Activated T-cell treated with anti-CD3 and anti-CD28 coated beads, Interleukin-2, amount 50 U/mL, for 24 hours (primary cell): ENCODE data around the gene DDOST.

Experiments
- DNase-seq: peaks from one replicate; pipeline ENCODE4 v3.0.0-alpha.2; 2020
- H3K27ac Mint-ChIP-seq: 2 replicates; pipeline ENCODE4 v1.8.0; 2020; ENCODE audit warnings: mild to moderate bottlenecking, mixed read lengths
- H3K27me3 Mint-ChIP-seq: 2 replicates; pipeline ENCODE4 v1.8.0; 2020; ENCODE audit warnings: mixed read lengths
- H3K36me3 Mint-ChIP-seq: 2 replicates; pipeline ENCODE4 v1.8.0; 2020; ENCODE audit warnings: low read depth, mixed read lengths
- H3K4me1 Mint-ChIP-seq: 2 replicates; pipeline ENCODE4 v1.8.0; 2020; ENCODE audit warnings: low read depth, mixed read lengths
- H3K4me3 Mint-ChIP-seq: 2 replicates; pipeline ENCODE4 v1.8.0; 2020; ENCODE audit warnings: mild to moderate bottlenecking, moderate library complexity, mixed read lengths
- H3K9me3 Mint-ChIP-seq: 2 replicates; pipeline ENCODE4 v1.8.0; 2020; ENCODE audit warnings: mixed read lengths

The DDOST gene

GRCh38 chr1:20661207-20662109 lies at the start of gene DDOST:
Gene DDOST, minus strand, starts transcription at chr1:20661369. Its CDS starts 19 bp downstream, at chr1:20661350.
- H3K4me1 Mint-ChIP-seq = peaks cover 52% of the 10 kb centered on the region
- peak within 1 kb of the TSS; percentile 97 for H3K4me3 Mint-ChIP-seq
- H3K9me3 Mint-ChIP-seq = no peaks in the 10 kb centered on the region
- H3K27ac Mint-ChIP-seq = peak within 1 kb of the TSS; percentile 100
- peaks cover 54% of the 10 kb centered on the region for H3K36me3 Mint-ChIP-seq
- no peaks in the 10 kb centered on the region for H3K27me3 Mint-ChIP-seq
- peak; percentile 94 for DNase-seq

DNA sequence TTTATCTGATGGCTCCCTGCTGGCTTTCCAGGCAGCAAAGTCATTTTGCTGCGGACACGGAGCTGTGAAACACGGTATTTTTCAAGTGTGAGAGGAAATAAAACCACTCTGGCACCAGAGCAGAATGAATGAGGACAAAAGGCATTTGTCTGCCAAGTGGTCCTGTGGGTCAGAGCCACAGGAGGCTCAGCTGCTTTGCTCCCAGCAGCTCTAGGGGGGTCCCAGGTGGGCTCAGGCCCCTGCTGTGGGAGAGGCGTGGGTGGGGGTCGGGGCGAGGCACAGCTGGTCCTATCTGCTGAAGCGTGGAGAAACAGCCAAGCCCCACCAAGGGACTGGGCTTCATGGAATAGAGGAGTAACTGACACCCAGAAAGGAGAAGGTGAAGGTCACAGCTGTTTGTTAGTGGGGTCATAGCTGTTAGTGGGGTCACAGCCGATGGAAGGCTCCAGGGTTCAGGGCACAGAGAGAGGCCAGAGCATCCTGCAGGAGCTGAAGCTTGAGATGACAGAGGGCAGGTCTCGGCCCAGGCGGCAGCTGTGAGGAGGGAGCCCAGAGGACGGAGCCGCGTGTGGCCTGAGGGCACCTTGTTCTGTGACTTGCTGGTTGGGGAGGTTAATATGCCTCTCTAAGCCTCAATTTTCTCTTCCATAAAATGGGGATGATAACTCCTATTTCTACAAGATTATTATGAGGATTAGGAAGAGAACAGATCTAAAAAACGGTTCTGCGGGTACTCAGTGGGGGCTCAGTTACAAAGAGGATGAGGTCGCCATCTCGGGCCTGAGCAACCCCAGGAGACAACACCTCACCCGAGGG lies 49.5 kb upstream of the DDOST start:
- DNase-seq = no peak
- Mint-ChIP-seq H3K27me3 (peaks cover 20% of the 10 kb centered on the region), H3K4me3 (no peak overlapping the region), H3K36me3 (no peaks in the 10 kb centered on the region), H3K9me3 (no peaks in the 10 kb centered on the region), H3K4me1 (no peaks in the 10 kb centered on the region), H3K27ac (no peak overlapping the region)

GRCh38 chr1:20709868-20710267 lies 48.7 kb upstream of the DDOST start:
- H3K9me3 Mint-ChIP-seq = no peaks in the 10 kb centered on the region
- no peaks in the 10 kb centered on the region for H3K4me1 Mint-ChIP-seq
- no peak overlapping the region for H3K27ac Mint-ChIP-seq
- no peak for DNase-seq
- H3K27me3 Mint-ChIP-seq = peaks cover 12% of the 10 kb centered on the region
- H3K4me3 Mint-ChIP-seq = no peak overlapping the region
- H3K36me3 Mint-ChIP-seq = no peaks in the 10 kb centered on the region

- H3K27me3 Mint-ChIP-seq = peaks cover 10% of the 10 kb centered on the region
- no peaks in the 10 kb centered on the region for H3K9me3 Mint-ChIP-seq
- no peak overlapping the region for H3K27ac Mint-ChIP-seq
- no peak overlapping the region for H3K4me3 Mint-ChIP-seq
- no peaks in the 10 kb centered on the region for H3K4me1 Mint-ChIP-seq
- no peaks in the 10 kb centered on the region for H3K36me3 Mint-ChIP-seq
- DNase-seq = no peak
Observed at GRCh38 chr1:20708891-20709290, 47.7 kb upstream of the DDOST start.

DNA sequence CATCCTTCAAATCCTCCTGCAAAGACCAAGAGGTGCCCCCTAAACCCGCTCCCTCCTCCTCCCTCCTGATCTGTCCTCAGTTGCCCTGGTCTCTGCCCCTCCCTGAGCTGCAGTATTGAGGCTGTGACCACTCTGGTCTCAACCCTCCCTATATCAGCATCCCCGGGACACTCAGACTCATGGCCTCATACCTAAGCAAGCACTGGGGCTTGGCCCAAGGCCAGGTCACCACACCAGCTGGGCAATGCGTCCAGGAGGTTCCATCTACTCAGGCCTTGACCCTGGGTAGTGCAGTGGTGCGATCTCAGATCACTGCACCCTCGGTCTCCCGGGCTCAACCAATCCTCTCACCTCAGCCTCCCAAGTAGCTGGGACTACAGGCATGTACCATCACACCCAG lies 46.9 kb upstream of the DDOST start:
- H3K4me3 Mint-ChIP-seq = no peak overlapping the region
- no peaks in the 10 kb centered on the region for H3K9me3 Mint-ChIP-seq
- H3K27me3 Mint-ChIP-seq = peaks cover 4% of the 10 kb centered on the region
- H3K36me3 Mint-ChIP-seq = no peaks in the 10 kb centered on the region
- no peaks in the 10 kb centered on the region for H3K4me1 Mint-ChIP-seq
- no peak overlapping the region for H3K27ac Mint-ChIP-seq
- no peak for DNase-seq

- no peaks in the 10 kb centered on the region for H3K4me1 Mint-ChIP-seq
- no peaks in the 10 kb centered on the region for H3K36me3 Mint-ChIP-seq
- H3K27me3 Mint-ChIP-seq = peaks cover 4% of the 10 kb centered on the region
- no peak overlapping the region for H3K27ac Mint-ChIP-seq
- no peak for DNase-seq
- H3K9me3 Mint-ChIP-seq = no peaks in the 10 kb centered on the region
- H3K4me3 Mint-ChIP-seq = no peak overlapping the region
Observed at GRCh38 chr1:20706841-20707240, 45.7 kb upstream of the DDOST start.

DNA sequence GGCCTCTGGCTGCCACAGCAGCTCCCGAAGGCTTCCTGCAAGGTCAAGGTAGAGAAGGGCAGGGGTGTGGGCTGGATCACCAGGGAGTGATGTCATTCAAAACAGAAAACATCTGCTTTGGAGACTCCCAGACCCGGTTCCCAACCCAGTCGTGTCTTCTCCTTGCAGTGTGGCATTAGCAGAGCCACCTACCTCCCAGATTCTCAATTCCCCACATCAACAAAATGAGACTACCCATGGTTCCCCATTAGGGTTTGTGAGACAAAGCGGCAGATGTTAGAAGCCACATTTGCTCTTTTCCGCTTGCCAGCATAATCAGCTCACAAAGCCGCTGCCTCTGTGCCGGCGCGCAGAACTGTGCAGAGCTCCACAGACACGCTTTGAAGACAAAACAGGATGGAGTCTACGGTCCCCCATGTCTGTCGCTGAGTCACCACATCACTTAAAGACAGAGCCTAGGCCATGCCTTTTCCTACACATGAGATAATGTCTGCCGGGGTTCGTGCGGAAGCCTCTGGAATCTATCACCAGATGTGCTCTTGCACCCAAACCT lies 44.1 kb upstream of the DDOST start:
- DNase-seq = no peak
- Mint-ChIP-seq H3K4me3 (no peak overlapping the region), H3K36me3 (no peaks in the 10 kb centered on the region), H3K27ac (no peak overlapping the region), H3K4me1 (no peaks in the 10 kb centered on the region), H3K27me3 (peaks cover 4% of the 10 kb centered on the region), H3K9me3 (no peaks in the 10 kb centered on the region)

DNA sequence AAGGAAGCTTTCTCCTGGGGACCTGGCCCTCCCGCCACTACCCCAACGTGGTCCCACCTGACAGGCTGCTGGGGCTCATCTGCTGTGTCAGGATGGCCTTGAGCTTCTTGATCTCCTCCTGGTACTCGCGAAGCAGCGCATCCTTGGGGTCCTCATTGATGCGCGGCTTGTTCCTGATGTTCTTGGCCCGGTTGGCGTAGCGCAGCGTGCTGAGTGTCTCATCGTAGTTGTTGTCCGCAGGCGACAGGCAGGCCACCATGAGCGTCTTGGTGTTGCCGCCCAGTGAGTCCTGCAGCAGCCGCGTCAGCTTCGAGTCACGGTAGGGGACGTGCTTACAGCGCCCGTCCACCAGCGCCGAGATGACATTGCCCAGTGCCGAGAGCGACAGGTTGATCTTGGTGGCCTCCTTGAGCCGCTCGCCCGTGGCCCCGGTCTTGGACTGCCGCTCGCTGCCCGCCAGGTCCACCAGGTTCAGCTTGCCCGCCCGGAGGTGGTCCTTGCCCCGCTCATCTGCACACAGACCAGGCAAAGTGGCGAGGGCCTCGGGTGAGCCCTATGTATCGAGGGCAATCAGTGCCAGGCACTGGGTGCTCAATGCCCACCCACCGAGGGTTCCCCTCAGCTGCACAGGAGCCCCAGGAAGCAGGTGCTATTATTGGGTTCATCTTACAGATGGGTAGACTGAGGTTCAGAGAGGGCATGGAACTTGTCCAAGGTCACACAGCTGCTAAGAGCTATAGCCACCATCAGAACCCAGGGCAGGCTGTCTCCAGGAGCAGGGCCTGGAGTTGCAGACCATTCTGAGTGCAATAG lies 43.4 kb upstream of the DDOST start:
- H3K27ac Mint-ChIP-seq = no peak overlapping the region
- DNase-seq = no peak

GRCh38 chr1:20703124-20703756 lies 42.1 kb upstream of the DDOST start:
- H3K27ac Mint-ChIP-seq = no peak overlapping the region
- no peak overlapping the region for H3K4me3 Mint-ChIP-seq

More for the DNA sequence above, 43.4 kb upstream of the DDOST start:
- H3K27me3 Mint-ChIP-seq = peaks cover 4% of the 10 kb centered on the region
- no peaks in the 10 kb centered on the region for H3K36me3 Mint-ChIP-seq
- H3K4me1 Mint-ChIP-seq = no peaks in the 10 kb centered on the region
- H3K9me3 Mint-ChIP-seq = no peaks in the 10 kb centered on the region
- no peak overlapping the region for H3K4me3 Mint-ChIP-seq

GRCh38 chr1:20702416-20702815 lies 41.2 kb upstream of the DDOST start:
- no peak overlapping the region for H3K4me3 Mint-ChIP-seq

More at GRCh38 chr1:20703124-20703756, 42.1 kb upstream of the DDOST start:
- Mint-ChIP-seq H3K36me3 (no peaks in the 10 kb centered on the region), H3K4me1 (no peaks in the 10 kb centered on the region), H3K9me3 (no peaks in the 10 kb centered on the region), H3K27me3 (peaks cover under 1% of the 10 kb centered on the region)
- no peak for DNase-seq

GRCh38 chr1:20701847-20702246 lies 40.7 kb upstream of the DDOST start:
- no peak for DNase-seq
- H3K4me3 Mint-ChIP-seq = no peak overlapping the region
- H3K27ac Mint-ChIP-seq = no peak overlapping the region
- H3K27me3 Mint-ChIP-seq = no peaks in the 10 kb centered on the region
- no peaks in the 10 kb centered on the region for H3K36me3 Mint-ChIP-seq
- no peaks in the 10 kb centered on the region for H3K9me3 Mint-ChIP-seq
- H3K4me1 Mint-ChIP-seq = peaks cover 3% of the 10 kb centered on the region

More at GRCh38 chr1:20702416-20702815, 41.2 kb upstream of the DDOST start:
- Mint-ChIP-seq H3K27ac (no peak overlapping the region), H3K27me3 (no peaks in the 10 kb centered on the region), H3K36me3 (no peaks in the 10 kb centered on the region), H3K9me3 (no peaks in the 10 kb centered on the region), H3K4me1 (no peaks in the 10 kb centered on the region)
- DNase-seq = no peak

- Mint-ChIP-seq H3K4me3 (no peak overlapping the region), H3K4me1 (peaks cover 5% of the 10 kb centered on the region), H3K27ac (no peak overlapping the region), H3K36me3 (no peaks in the 10 kb centered on the region), H3K27me3 (no peaks in the 10 kb centered on the region), H3K9me3 (no peaks in the 10 kb centered on the region)
- no peak for DNase-seq
Observed at GRCh38 chr1:20701446-20701845, 40.3 kb upstream of the DDOST start.

DNA sequence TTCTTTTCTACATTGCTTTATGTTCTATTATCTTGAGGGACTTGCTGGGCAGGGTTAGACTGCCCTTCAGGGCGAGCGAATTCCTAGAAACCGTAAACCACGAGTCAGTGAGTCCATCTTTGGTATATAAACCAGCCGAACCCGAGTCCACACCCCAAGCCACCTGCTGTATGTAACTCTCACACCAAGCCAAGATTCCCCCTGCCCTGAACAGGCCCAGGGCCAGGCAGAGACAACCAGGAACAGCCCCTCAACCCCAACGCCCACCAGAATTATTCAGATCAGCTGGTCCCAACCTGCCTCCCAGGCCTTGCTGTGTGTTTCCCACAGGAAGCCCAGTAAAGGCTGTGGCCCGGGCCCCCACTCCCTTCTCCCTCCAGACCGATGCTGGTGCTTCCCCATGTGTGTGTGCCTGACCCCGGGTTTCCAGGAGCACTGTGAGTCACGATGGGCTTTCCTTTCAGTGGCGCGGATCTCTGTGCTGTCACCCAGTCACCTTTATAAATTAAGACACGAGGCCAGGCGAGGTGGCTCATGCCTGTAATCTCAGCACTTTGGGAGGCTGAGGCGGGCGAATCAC lies 39.6 kb upstream of the DDOST start:
- Mint-ChIP-seq H3K27ac (no peak overlapping the region), H3K4me3 (no peak overlapping the region), H3K27me3 (peaks cover 1% of the 10 kb centered on the region), H3K4me1 (peaks cover 9% of the 10 kb centered on the region), H3K36me3 (no peaks in the 10 kb centered on the region), H3K9me3 (no peaks in the 10 kb centered on the region)
- no peak for DNase-seq
